GM23338 (cell line): ENCODE results near the gene SPACA7. TPM values are rescaled to one million over a fixed set of nuclear protein-coding genes. Genes with fewer than 3 reads are reported as not detected.

Source experiments
- ATAC-seq: fragments of 200-7000 bp; cut with Tn5 transposase; 3 replicates; pipeline ENCODE4 v1.9.1; 2020
- DNase-seq: peaks from one replicate; pipeline ENCODE4 v3.0.0-alpha.2; 2015; ENCODE audit warnings: low spot score
- H2AFZ ChIP-seq: fragments of 200-600 bp; sonication (generic); 2 replicates; pipeline ENCODE4 v1.8.0; 2016; ENCODE audit warnings: antibody characterized with exemption, mild to moderate bottlenecking, moderate library complexity
- H3F3A ChIP-seq: fragments of 200-600 bp; sonication (generic); replicated peaks from 2 replicates; pipeline ENCODE4 v1.8.0; 2017; ENCODE audit warnings: antibody characterized with exemption, mixed run types, low read depth
- H3K27ac ChIP-seq: fragments of 200-600 bp; sonication (generic); 2 replicates; pipeline ENCODE4 v1.6.1; 2016; ENCODE audit warnings: low read depth
- H3K27me3 ChIP-seq: fragments of 200-600 bp; sonication (generic); 2 replicates; pipeline ENCODE4 v1.8.0; 2016; ENCODE audit warnings: mild to moderate bottlenecking, mixed run types, moderate library complexity; ENCODE audit not compliant: insufficient read depth
- H3K36me3 ChIP-seq: fragments of 200-600 bp; sonication (generic); 2 replicates; pipeline ENCODE4 v1.8.0; 2016; ENCODE audit warnings: mild to moderate bottlenecking; ENCODE audit not compliant: insufficient read depth
- H3K4me1 ChIP-seq: fragments of 200-600 bp; sonication (generic); 2 replicates; pipeline ENCODE4 v1.8.0; 2016; ENCODE audit warnings: mild to moderate bottlenecking, moderate library complexity; ENCODE audit not compliant: insufficient read depth
- H3K4me2 ChIP-seq: fragments of 200-600 bp; sonication (generic); 2 replicates; pipeline ENCODE4 v1.7.1; 2017; ENCODE audit warnings: mixed run types
- H3K4me3 ChIP-seq: fragments of 200-600 bp; sonication (generic); 2 replicates; pipeline ENCODE4 v1.6.1; 2016; ENCODE audit warnings: mixed run types
- H3K79me2 ChIP-seq: fragments of 200-600 bp; sonication (generic); replicated peaks from 2 replicates; pipeline ENCODE4 v1.8.0; 2017; ENCODE audit warnings: mild to moderate bottlenecking; ENCODE audit not compliant: insufficient read depth
- H3K9me2 ChIP-seq: fragments of 200-600 bp; sonication (generic); 2 replicates; pipeline ENCODE4 v1.8.0; 2017; ENCODE audit not compliant: insufficient read depth
- H4K20me1 ChIP-seq: fragments of 200-600 bp; sonication (generic); replicated peaks from 2 replicates; pipeline ENCODE4 v1.8.0; 2017; ENCODE audit warnings: mild to moderate bottlenecking; ENCODE audit not compliant: insufficient read depth
- H3K27ac Mint-ChIP-seq: 2 replicates; pipeline ENCODE4 v1.8.0; 2020; ENCODE audit warnings: inconsistent platforms, mild to moderate bottlenecking, moderate library complexity, mixed read lengths
- H3K27me3 Mint-ChIP-seq: 3 replicates; pipeline ENCODE4 v1.8.0; 2022; ENCODE audit warnings: low read depth, mild to moderate bottlenecking, moderate library complexity, mixed read lengths, inconsistent platforms; ENCODE audit not compliant: insufficient read depth, poor library complexity
- H3K36me3 Mint-ChIP-seq: 3 replicates; pipeline ENCODE4 v1.8.0; 2021; ENCODE audit warnings: low read depth, mild to moderate bottlenecking, inconsistent platforms, moderate library complexity, mixed read lengths
- H3K4me1 Mint-ChIP-seq: 3 replicates; pipeline ENCODE4 v1.8.0; 2020; ENCODE audit warnings: mild to moderate bottlenecking, inconsistent platforms, mixed read lengths
- H3K4me3 Mint-ChIP-seq: 3 replicates; pipeline ENCODE4 v1.8.0; 2021; ENCODE audit warnings: moderate library complexity, mild to moderate bottlenecking, inconsistent platforms, mixed read lengths
- H3K9me3 Mint-ChIP-seq: 3 replicates; pipeline ENCODE4 v1.8.0; 2020; ENCODE audit warnings: moderate library complexity, mild to moderate bottlenecking, inconsistent platforms, mixed read lengths
- CTCF ChIP-seq, 2 experiments: fragments of 200-600 bp in 1 of 2; sonication (generic) in 1 of 2; conservative IDR thresholded peaks; 2 replicates each; pipeline versions ENCODE4 v1.5.1 to v1.6.1; 2016 to 2017; ENCODE audit warnings: antibody characterized with exemption in 2 of 2, low read depth in 2 of 2, mild to moderate bottlenecking in 2 of 2, moderate library complexity in 1 of 2
- ETS1 ChIP-seq: IDR thresholded peaks from 2 replicates; pipeline ENCODE4 v1.6.1; 2016; ENCODE audit warnings: antibody characterized with exemption
- EZH2 ChIP-seq: fragments of 200-600 bp; sonication (generic); IDR thresholded peaks from one replicate; pipeline ENCODE4 v1.8.0; 2017; ENCODE audit warnings: antibody characterized with exemption, mild to moderate bottlenecking, low read depth; ENCODE audit not compliant: unreplicated experiment
- REST ChIP-seq: IDR thresholded peaks from one replicate; pipeline ENCODE4 v1.6.1; 2018; ENCODE audit warnings: antibody characterized with exemption; ENCODE audit not compliant: unreplicated experiment
- STAT1 ChIP-seq: IDR thresholded peaks from one replicate; pipeline ENCODE4 v1.6.1; 2016; ENCODE audit warnings: antibody characterized with exemption; ENCODE audit not compliant: unreplicated experiment
- ZNF114 ChIP-seq: fragments of 250-450 bp; sonication (Bioruptor Pico); IDR thresholded peaks from 2 replicates; pipeline ENCODE4 v1.5.0; 2020; ENCODE audit warnings: mild to moderate bottlenecking, moderate library complexity
- ZNF331 ChIP-seq: fragments of 250-450 bp; sonication (Bioruptor Pico); IDR thresholded peaks from 2 replicates; pipeline ENCODE4 v1.5.0; 2020; ENCODE audit warnings: low read depth, mild to moderate bottlenecking, moderate library complexity
- ZNF462 ChIP-seq: fragments of 250-450 bp; sonication (Bioruptor Pico); IDR thresholded peaks from 2 replicates; pipeline ENCODE4 v1.5.0; 2020; ENCODE audit warnings: mild to moderate bottlenecking, moderate library complexity
- polyA plus RNA-seq: library from polyadenylated mRNA; unstranded; fragments of >200 nt; fragmentation: Nextera tagmentation; extraction: Ambion mirVana; gene quantifications from 2 replicates; pipeline ENCODE4 v1.2.1, GENCODE V29; 2016
- total RNA-seq: library from RNA; depleted of rRNA; stranded (reverse); fragments of >200 nt; shearing (Covaris generic); gene quantifications from 2 replicates; pipeline ENCODE4 v1.2.3, GENCODE V29; 2014

Gene SPACA7
- total and polyA plus RNA-seq, 2 experiments from 2014 or later = not detected

DNA sequence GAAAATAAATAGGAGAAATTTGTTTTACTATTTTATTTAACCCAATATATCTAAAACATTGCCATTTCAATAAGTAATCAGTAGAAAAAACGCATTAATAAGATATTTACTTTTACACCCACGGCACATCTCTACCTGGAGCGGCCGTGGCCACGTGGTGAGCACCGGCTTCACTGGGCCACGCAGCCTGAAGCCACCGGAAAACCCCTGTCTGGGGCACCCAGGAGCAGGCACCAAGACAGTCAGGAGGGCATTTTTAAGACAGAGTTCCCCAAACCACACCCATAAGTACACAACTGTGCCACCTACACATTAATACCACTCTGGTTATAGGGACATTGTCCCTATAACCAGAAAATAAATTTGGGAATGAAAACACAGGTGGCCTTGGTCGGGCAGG lies 80.9 kb downstream of the SPACA7 start (continued):
- TF ChIP-seq REST = no peak

DNA sequence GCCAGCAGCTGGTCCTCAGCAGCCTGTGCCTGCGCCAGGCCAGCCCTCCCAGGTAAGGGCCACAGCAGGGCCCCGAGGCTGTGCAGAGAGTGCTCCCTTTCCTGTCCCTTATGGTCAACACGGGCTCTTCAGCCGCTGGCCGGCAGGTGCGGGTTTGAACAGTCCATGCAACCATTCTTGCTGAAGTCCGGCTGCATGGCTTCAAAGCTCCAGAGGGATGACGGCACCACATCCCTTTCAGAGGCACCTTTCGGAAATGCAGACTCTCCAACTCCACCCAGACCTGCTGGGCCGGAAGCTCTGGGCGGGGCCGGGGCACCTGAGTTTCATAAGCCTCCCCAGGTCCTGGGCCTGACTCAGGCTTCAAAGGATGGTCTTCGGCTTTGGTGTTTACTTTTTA lies 81.3 kb downstream of the SPACA7 start:
- no peaks in the 10 kb centered on the region for H3K4me1 Mint-ChIP-seq
- Histone ChIP-seq H3K27ac (no peak overlapping the region), H3K4me3 (no peak overlapping the region), H3K4me1 (no peaks in the 10 kb centered on the region), H3K79me2 (no peaks in the 10 kb centered on the region), H3K27me3 (no peaks in the 10 kb centered on the region), H3F3A (no peaks in the 10 kb centered on the region), H3K9me2 (no peaks in the 10 kb centered on the region; the same call in 1 of the 2 replicates), H3K4me2 (no peak overlapping the region), H3K36me3 (no peaks in the 10 kb centered on the region), H2AFZ (no peak overlapping the region), H4K20me1 (no peaks in the 10 kb centered on the region)
- H3K27ac Mint-ChIP-seq = no peak overlapping the region
- TF ChIP-seq EZH2 (no peak), CTCF (conservative IDR thresholded peaks at IDR 0.05; ENCODE audit: low read depth in 2 of 2) (no peak), ZNF462 (CRISPR knock-in tag) (no peak), ZNF114 (CRISPR knock-in tag) (no peak), ETS1 (no peak), STAT1 (no peak), ZNF331 (CRISPR knock-in tag) (no peak)
- peaks cover 4% of the 10 kb centered on the region for H3K27me3 Mint-ChIP-seq
- DNase-seq (no peak), ATAC-seq (no peak; the same call in 2 of the 3 replicates)
- H3K4me3 Mint-ChIP-seq = no peak overlapping the region
- H3K36me3 Mint-ChIP-seq = no peaks in the 10 kb centered on the region
- no peaks in the 10 kb centered on the region for H3K9me3 Mint-ChIP-seq
